ENCODE results near the gene P2RX5.

- TF ChIP-seq, protein P1, sequence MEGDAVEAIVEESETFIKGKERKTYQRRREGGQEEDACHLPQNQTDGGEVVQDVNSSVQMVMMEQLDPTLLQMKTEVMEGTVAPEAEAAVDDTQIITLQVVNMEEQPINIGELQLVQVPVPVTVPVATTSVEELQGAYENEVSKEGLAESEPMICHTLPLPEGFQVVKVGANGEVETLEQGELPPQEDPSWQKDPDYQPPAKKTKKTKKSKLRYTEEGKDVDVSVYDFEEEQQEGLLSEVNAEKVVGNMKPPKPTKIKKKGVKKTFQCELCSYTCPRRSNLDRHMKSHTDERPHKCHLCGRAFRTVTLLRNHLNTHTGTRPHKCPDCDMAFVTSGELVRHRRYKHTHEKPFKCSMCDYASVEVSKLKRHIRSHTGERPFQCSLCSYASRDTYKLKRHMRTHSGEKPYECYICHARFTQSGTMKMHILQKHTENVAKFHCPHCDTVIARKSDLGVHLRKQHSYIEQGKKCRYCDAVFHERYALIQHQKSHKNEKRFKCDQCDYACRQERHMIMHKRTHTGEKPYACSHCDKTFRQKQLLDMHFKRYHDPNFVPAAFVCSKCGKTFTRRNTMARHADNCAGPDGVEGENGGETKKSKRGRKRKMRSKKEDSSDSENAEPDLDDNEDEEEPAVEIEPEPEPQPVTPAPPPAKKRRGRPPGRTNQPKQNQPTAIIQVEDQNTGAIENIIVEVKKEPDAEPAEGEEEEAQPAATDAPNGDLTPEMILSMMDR (IDR thresholded peaks at IDR 0.05; ENCODE audit: low read length) = no peak; the same call in 1 of the 2 replicates
- TF ChIP-seq EZH2 (IDR thresholded peaks at IDR 0.05; ENCODE audit: borderline replicate concordance, low read length) = no peak
Measured at GRCh38 chr17:3639981-3640596, 55.9 kb downstream of the P2RX5 start.
